Mammary epithelial cell (primary cell): ENCODE measurements around the gene S100Z.

Source experiments
- CTCF ChIP-seq, 2 donors: IDR thresholded peaks in 1 of 2; conservative IDR thresholded peaks in 1 of 2; 2 replicates each; pipeline ENCODE4 v1.5.1; 2011 to 2012; ENCODE audit warnings: inconsistent platforms in 2 of 2, low read length in 2 of 2, mild to moderate bottlenecking in 2 of 2, control low read depth in 1 of 2, low read depth in 1 of 2; ENCODE audit not compliant: insufficient read depth in 1 of 2; ENCODE audit errors: extremely low read depth in 1 of 2
- EZH2 ChIP-seq: IDR thresholded peaks from 2 replicates; pipeline ENCODE4 v1.6.1; 2012; ENCODE audit warnings: low read length, inconsistent platforms, borderline replicate concordance

DNA sequence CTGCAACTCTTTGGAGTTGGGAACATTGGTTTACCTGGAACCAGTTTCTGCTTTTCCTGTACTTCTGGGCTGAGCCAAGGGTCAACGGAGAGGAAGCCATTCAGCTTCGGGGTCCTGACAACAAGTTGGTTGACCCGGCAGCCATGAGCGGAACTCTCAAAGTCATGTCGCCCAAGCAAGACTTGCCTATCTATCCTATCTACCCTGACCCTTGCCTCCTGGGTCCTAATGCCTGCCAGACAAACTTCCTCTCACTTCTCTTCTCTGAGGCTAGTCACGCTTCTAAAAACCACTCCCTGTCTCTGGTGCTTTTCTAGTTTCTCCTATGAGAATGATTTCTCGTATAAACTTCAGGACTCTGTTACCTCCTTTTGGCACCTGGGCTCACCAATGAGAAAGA lies 58.4 kb downstream of the S100Z start:
- TF ChIP-seq CTCF (conservative IDR thresholded peaks at IDR 0.05 in 1 of 2, IDR thresholded peaks at IDR 0.05 in 1 of 2; ENCODE audit: extremely low read depth in 1 of 2, insufficient read depth in 1 of 2, low read depth in 1 of 2, low read length in 2 of 2) (no peak), EZH2 (no peak)
